ENCODE results near the gene FOXN3. TPM values are rescaled to one million over a fixed set of nuclear protein-coding genes. Genes with fewer than 3 reads are reported as not detected.
A peak's percentile ranks its signal among the peaks of the same experiment; 100 is the strongest.

The FOXN3 gene
- total RNA-seq, 1 donor from 2014 or later: 122 TPM

DNA sequence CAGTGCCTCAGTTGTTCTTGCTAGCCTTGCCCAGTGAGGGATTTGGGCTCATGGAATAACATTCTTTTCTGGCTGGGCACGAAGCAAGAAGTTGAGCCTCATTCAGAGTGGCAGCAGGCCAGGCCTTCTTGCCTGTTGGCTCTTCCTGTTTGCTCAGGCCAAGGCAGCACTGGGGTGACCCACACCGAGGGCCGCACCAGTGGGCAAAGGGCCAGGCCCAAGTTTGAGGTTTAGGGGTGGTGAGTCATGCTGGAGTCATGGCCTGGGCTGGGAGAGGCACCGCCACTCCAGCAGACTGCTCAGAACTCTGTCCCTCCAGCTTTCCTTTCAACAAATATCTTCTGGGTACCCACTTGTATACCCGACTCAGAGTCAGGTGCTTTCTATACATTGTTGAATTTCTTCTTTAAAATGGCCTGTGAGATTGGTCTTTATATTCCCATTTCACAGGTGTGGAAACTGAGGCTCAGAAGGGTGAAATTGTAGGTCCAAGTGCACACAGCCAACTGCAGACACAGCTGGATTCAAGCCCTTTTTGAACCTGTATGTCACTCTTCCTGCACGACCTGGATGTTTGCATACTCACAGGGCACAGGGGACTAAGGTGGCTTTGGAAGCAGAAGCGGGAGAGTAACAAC is 279.4 kb downstream of the FOXN3 start:
- no peaks in the 10 kb centered on the region for H4K20me1 ChIP-seq (ENCODE audit: insufficient read depth, low read length)
- peak; percentile 84 for FAIRE-seq
- Mint-ChIP-seq H3K27ac (ENCODE audit: unreplicated experiment) (peak overlapping the region; percentile 55), H3K36me3 (ENCODE audit: low read depth, unreplicated experiment) (peaks cover 9% of the 10 kb centered on the region), H3K4me1 (ENCODE audit: low read depth, unreplicated experiment) (peaks cover 6% of the 10 kb centered on the region), H3K9me3 (ENCODE audit: unreplicated experiment) (peaks cover 23% of the 10 kb centered on the region), H3K27me3 (ENCODE audit: low read depth, unreplicated experiment) (peaks cover 20% of the 10 kb centered on the region), H3K4me3 (ENCODE audit: unreplicated experiment) (no peak overlapping the region)
- peak overlapping the region; percentile 60 for H3K4me2 ChIP-seq (ENCODE audit: low read length)
- no peak overlapping the region for H3K9ac ChIP-seq (ENCODE audit: low read length)
- no peaks in the 10 kb centered on the region for H3K9me3 ChIP-seq (ENCODE audit: insufficient read depth, low read depth, low read length)
- H3K4me1 ChIP-seq (ENCODE audit: insufficient read depth, low read length): peaks cover 16% of the 10 kb centered on the region
- TF ChIP-seq, protein P1, sequence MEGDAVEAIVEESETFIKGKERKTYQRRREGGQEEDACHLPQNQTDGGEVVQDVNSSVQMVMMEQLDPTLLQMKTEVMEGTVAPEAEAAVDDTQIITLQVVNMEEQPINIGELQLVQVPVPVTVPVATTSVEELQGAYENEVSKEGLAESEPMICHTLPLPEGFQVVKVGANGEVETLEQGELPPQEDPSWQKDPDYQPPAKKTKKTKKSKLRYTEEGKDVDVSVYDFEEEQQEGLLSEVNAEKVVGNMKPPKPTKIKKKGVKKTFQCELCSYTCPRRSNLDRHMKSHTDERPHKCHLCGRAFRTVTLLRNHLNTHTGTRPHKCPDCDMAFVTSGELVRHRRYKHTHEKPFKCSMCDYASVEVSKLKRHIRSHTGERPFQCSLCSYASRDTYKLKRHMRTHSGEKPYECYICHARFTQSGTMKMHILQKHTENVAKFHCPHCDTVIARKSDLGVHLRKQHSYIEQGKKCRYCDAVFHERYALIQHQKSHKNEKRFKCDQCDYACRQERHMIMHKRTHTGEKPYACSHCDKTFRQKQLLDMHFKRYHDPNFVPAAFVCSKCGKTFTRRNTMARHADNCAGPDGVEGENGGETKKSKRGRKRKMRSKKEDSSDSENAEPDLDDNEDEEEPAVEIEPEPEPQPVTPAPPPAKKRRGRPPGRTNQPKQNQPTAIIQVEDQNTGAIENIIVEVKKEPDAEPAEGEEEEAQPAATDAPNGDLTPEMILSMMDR (IDR thresholded peaks at IDR 0.05; ENCODE audit: insufficient read depth, low read depth, low read length): no peak
- no peak for TF ChIP-seq EZH2 (IDR thresholded peaks at IDR 0.05; ENCODE audit: insufficient read depth, low read length)
- peaks cover 4% of the 10 kb centered on the region for H3K27me3 ChIP-seq (ENCODE audit: insufficient read depth, low read length)
- H3K36me3 ChIP-seq (ENCODE audit: insufficient read depth, low read length): no peaks in the 10 kb centered on the region
- DNase-seq (ENCODE audit: low read depth): peak; percentile 90
- H3K79me2 ChIP-seq (ENCODE audit: insufficient read depth, low read length): no peaks in the 10 kb centered on the region
- H3K4me3 ChIP-seq (ENCODE audit: insufficient read depth, low read depth, low read length): no peak overlapping the region
- H3K27ac ChIP-seq (ENCODE audit: low read depth, low read length): no peak overlapping the region
- H2AFZ ChIP-seq (ENCODE audit: low read depth, low read length): no peak overlapping the region

DNA sequence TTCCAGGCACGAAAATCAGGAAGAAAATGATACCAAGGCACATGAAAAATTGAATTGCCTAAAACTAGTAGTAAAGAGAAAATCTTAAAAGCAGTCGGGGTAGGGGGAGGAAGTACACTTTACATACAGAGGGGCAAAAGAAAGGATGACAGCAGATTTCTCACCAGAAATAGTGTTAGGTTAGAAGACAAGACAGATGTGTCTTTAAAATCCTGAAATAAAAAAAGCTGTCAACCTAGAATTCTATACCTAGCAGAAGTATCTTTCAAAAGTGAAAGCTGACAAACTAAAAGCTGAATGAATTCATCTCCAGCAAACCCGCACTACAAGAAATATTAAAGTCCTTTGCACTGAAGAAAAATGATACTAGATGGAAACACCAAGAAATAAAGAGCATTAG is 280.4 kb downstream of the FOXN3 start:
- Histone ChIP-seq H4K20me1 (ENCODE audit: insufficient read depth, low read length) (no peaks in the 10 kb centered on the region), H3K9ac (ENCODE audit: low read length) (no peak overlapping the region), H3K36me3 (ENCODE audit: insufficient read depth, low read length) (no peaks in the 10 kb centered on the region), H3K27ac (ENCODE audit: low read depth, low read length) (no peak overlapping the region), H3K79me2 (ENCODE audit: insufficient read depth, low read length) (no peaks in the 10 kb centered on the region), H3K4me2 (ENCODE audit: low read length) (no peak overlapping the region), H3K27me3 (ENCODE audit: insufficient read depth, low read length) (peaks cover 4% of the 10 kb centered on the region), H3K4me1 (ENCODE audit: insufficient read depth, low read length) (peaks cover 16% of the 10 kb centered on the region), H3K4me3 (ENCODE audit: insufficient read depth, low read depth, low read length) (no peak overlapping the region), H3K9me3 (ENCODE audit: insufficient read depth, low read depth, low read length) (no peaks in the 10 kb centered on the region), H2AFZ (ENCODE audit: low read depth, low read length) (no peak overlapping the region)
- TF ChIP-seq, protein P1 (IDR thresholded peaks at IDR 0.05; ENCODE audit: insufficient read depth, low read depth, low read length): no peak
- TF ChIP-seq EZH2 (IDR thresholded peaks at IDR 0.05; ENCODE audit: insufficient read depth, low read length): no peak
- no peak for FAIRE-seq
- no peak for DNase-seq (ENCODE audit: low read depth)
- no peak overlapping the region for H3K4me3 Mint-ChIP-seq (ENCODE audit: unreplicated experiment)
- H3K9me3 Mint-ChIP-seq (ENCODE audit: unreplicated experiment): peaks cover 20% of the 10 kb centered on the region
- peaks cover 17% of the 10 kb centered on the region for H3K27me3 Mint-ChIP-seq (ENCODE audit: low read depth, unreplicated experiment)
- H3K4me1 Mint-ChIP-seq (ENCODE audit: low read depth, unreplicated experiment): peaks cover 6% of the 10 kb centered on the region
- H3K27ac Mint-ChIP-seq (ENCODE audit: unreplicated experiment): no peak overlapping the region
- H3K36me3 Mint-ChIP-seq (ENCODE audit: low read depth, unreplicated experiment): peaks cover 9% of the 10 kb centered on the region

DNA sequence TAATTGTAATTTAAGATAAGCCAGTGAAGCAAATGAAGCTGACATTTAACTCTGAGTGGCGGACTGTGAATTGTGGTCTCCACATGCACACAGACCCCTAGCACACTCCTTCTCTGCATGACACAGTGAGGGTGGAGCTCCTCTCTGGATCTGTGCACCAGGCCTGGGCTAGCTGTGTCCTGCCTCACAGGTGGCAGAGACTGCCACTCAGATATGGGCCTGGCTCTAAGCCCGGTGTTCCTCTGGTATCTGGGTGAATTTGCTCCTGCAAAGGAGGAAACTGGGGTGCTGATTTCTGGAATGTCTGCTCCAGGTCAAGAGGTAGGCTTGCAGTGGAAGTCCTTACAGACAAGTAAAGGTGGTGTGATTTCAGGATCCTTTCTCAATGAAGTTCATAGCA is 282.4 kb downstream of the FOXN3 start:
- no peak for TF ChIP-seq EZH2 (IDR thresholded peaks at IDR 0.05; ENCODE audit: insufficient read depth, low read length)
- TF ChIP-seq, protein P1 (IDR thresholded peaks at IDR 0.05; ENCODE audit: insufficient read depth, low read depth, low read length): no peak

More for the DNA sequence above, 282.4 kb downstream of the FOXN3 start:
- Histone ChIP-seq H3K4me3 (ENCODE audit: insufficient read depth, low read depth, low read length) (no peak overlapping the region), H3K27me3 (ENCODE audit: insufficient read depth, low read length) (peaks cover under 1% of the 10 kb centered on the region), H4K20me1 (ENCODE audit: insufficient read depth, low read length) (no peaks in the 10 kb centered on the region), H3K4me1 (ENCODE audit: insufficient read depth, low read length) (peaks cover 16% of the 10 kb centered on the region), H3K4me2 (ENCODE audit: low read length) (no peak overlapping the region), H3K9me3 (ENCODE audit: insufficient read depth, low read depth, low read length) (no peaks in the 10 kb centered on the region), H3K27ac (ENCODE audit: low read depth, low read length) (no peak overlapping the region), H3K9ac (ENCODE audit: low read length) (no peak overlapping the region), H3K79me2 (ENCODE audit: insufficient read depth, low read length) (no peaks in the 10 kb centered on the region), H3K36me3 (ENCODE audit: insufficient read depth, low read length) (no peaks in the 10 kb centered on the region), H2AFZ (ENCODE audit: low read depth, low read length) (no peak overlapping the region)
- DNase-seq (ENCODE audit: low read depth) (no peak), FAIRE-seq (no peak)
- peaks cover 16% of the 10 kb centered on the region for H3K9me3 Mint-ChIP-seq (ENCODE audit: unreplicated experiment)
- H3K27ac Mint-ChIP-seq (ENCODE audit: unreplicated experiment): no peak overlapping the region
- peaks cover 9% of the 10 kb centered on the region for H3K36me3 Mint-ChIP-seq (ENCODE audit: low read depth, unreplicated experiment)
- peaks cover 6% of the 10 kb centered on the region for H3K4me1 Mint-ChIP-seq (ENCODE audit: low read depth, unreplicated experiment)
- H3K4me3 Mint-ChIP-seq (ENCODE audit: unreplicated experiment): no peak overlapping the region
- peaks cover 13% of the 10 kb centered on the region for H3K27me3 Mint-ChIP-seq (ENCODE audit: low read depth, unreplicated experiment)

Measured in astrocyte (in vitro differentiated cells and primary cell).